ENCODE results near the gene HOXA11. TPM values are rescaled to one million over a fixed set of nuclear protein-coding genes. Genes with fewer than 3 reads are reported as not detected.

HOXA11 gene
- total and polyA plus RNA-seq, 11 donors = not detected

- Histone ChIP-seq H3K4me3 (no peak overlapping the region), H3K36me3 (no peaks in the 10 kb centered on the region), H3K27me3 (peaks cover 28 to 99% (median 73%) of the 10 kb centered on the region in 9 donors), H3K4me1 (peaks cover 0 to 15% (median 4%) of the 10 kb centered on the region in 12 donors), H3K27ac (no peak overlapping the region), H3K9me3 (no peaks in the 10 kb centered on the region)
- ATAC-seq (no peak), DNase-seq (no peak)
- TF ChIP-seq CTCF (IDR thresholded peaks at IDR 0.05) = no peak
- no peak for TF ChIP-seq POLR2A (IDR thresholded peaks at IDR 0.05)
- intact Hi-C loops (cut with DNase I) = loop anchor here in 3 of 10 donors (10.0 kb wide), 2 partner anchors 357 to 557 kb away; no protein-coding TSS in a partner anchor
Observed at GRCh38 chr7:27217951-27218350, 32.9 kb upstream of the HOXA11 start.

- 80 to 97% (median 94%) methylated on average over 2 of the region's 2 CpGs for WGBS, 4 donors
- intact Hi-C loops (cut with DNase I) = loop anchor here in 3 of 10 donors (10.0 kb wide), 2 partner anchors 359 to 559 kb away; no protein-coding TSS in a partner anchor
- DNase-seq (no peak), ATAC-seq (no peak)
- no peak overlapping the region for H3K27ac ChIP-seq
- no peaks in the 10 kb centered on the region for H3K9me3 ChIP-seq
- no peak for TF ChIP-seq CTCF (IDR thresholded peaks at IDR 0.05)
- peaks cover 0 to 24% (median 7%) of the 10 kb centered on the region in 12 donors for H3K4me1 ChIP-seq
- no peak overlapping the region for H3K4me3 ChIP-seq
- H3K27me3 ChIP-seq = peaks cover 43 to 99% (median 73%) of the 10 kb centered on the region in 9 donors
- H3K36me3 ChIP-seq = no peaks in the 10 kb centered on the region
Observed at GRCh38 chr7:27215356-27215755, 30.3 kb upstream of the HOXA11 start.

- intact Hi-C loops (cut with DNase I) = loop anchor here in 8 of 10 donors (5.0 to 10.0 kb wide), 5 partner anchors 360 to 808 kb away; no protein-coding TSS in a partner anchor
- no peaks in the 10 kb centered on the region for H3K36me3 ChIP-seq
- no peak for ATAC-seq
- H3K4me3 ChIP-seq = no peak overlapping the region
- 38 to 54% (median 52%) methylated on average over 8 of the region's 8 CpGs for WGBS, 4 donors
- DNase-seq = no peak
- no peaks in the 10 kb centered on the region for H3K9me3 ChIP-seq
- peaks cover 0 to 22% (median 7%) of the 10 kb centered on the region in 12 donors for H3K4me1 ChIP-seq
- H3K27me3 ChIP-seq = peaks cover 45 to 99% (median 73%) of the 10 kb centered on the region in 9 donors
- H3K27ac ChIP-seq = no peak overlapping the region
- TF ChIP-seq POLR2A (IDR thresholded peaks at IDR 0.05) (no peak), CTCF (IDR thresholded peaks at IDR 0.05) (no peak)
Observed at GRCh38 chr7:27214239-27214950, 29.4 kb upstream of the HOXA11 start.

- ATAC-seq (peak in 1 of 4 donors; percentile 9), DNase-seq (no peak)
- no peaks in the 10 kb centered on the region for H3K9me3 ChIP-seq
- no peak for TF ChIP-seq CTCF (IDR thresholded peaks at IDR 0.05)
- no peak for TF ChIP-seq POLR2A (IDR thresholded peaks at IDR 0.05)
- no peak overlapping the region for H3K4me3 ChIP-seq
- intact Hi-C loops (cut with DNase I) = loop anchor here in 8 of 10 donors (5.0 to 10.0 kb wide), 5 partner anchors 361 to 809 kb away; no protein-coding TSS in a partner anchor
- no peaks in the 10 kb centered on the region for H3K36me3 ChIP-seq
- peaks cover 0 to 22% (median 7%) of the 10 kb centered on the region in 12 donors for H3K4me1 ChIP-seq
- H3K27ac ChIP-seq = no peak overlapping the region
- WGBS, 4 donors = 22 to 40% (median 31%) methylated on average over 30 to 50 of the region's 50 CpGs
- H3K27me3 ChIP-seq = peaks cover 45 to 99% (median 74%) of the 10 kb centered on the region in 9 donors
Observed at GRCh38 chr7:27213433-27214238, 28.6 kb upstream of the HOXA11 start.

Data from heart left ventricle (tissue), 16 donors.